ENCODE measurements around the gene MTMR3. TPM values are rescaled to one million over a fixed set of nuclear protein-coding genes. Genes with fewer than 3 reads are reported as not detected.

The MTMR3 gene
- total and polyA plus RNA-seq, 12 donors = 23.5 to 80.7 (median 40.9) TPM

- WGBS, 4 donors = 62 to 71% (median 68%) methylated on average over 3 of the region's 3 CpGs
- H3K27me3 ChIP-seq = no peaks in the 10 kb centered on the region
- H3K4me3 ChIP-seq = no peak overlapping the region
- TF ChIP-seq POLR2A (IDR thresholded peaks at IDR 0.05) (no peak), CTCF (IDR thresholded peaks at IDR 0.05) (no peak)
- H3K27ac ChIP-seq = no peak overlapping the region
- no peaks in the 10 kb centered on the region for H3K36me3 ChIP-seq (replicated peaks in 1 of 2)
- H3K9me3 ChIP-seq (replicated peaks in 1 of 3) = no peaks in the 10 kb centered on the region
- intact Hi-C loops (cut with DNase I) = no loop called here
- no peak for DNase-seq
- H3K4me1 ChIP-seq (replicated peaks in 1 of 2) = peaks cover 6 to 12% of the 10 kb centered on the region in 2 donors
These were observed 164.4 kb downstream of the MTMR3 start for GRCh38 chr22:30047364-30047738.

GRCh38 chr22:30048681-30049080 lies 165.7 kb downstream of the MTMR3 start:
- H3K4me3 ChIP-seq = no peak overlapping the region
- H3K27ac ChIP-seq = no peak overlapping the region
- H3K36me3 ChIP-seq (replicated peaks in 1 of 2) = no peaks in the 10 kb centered on the region
- 54 to 74% (median 67%) methylated on average over 2 of the region's 2 CpGs for WGBS, 4 donors
- DNase-seq = no peak
- H3K9me3 ChIP-seq (replicated peaks in 1 of 3) = no peaks in the 10 kb centered on the region
- intact Hi-C loops (cut with DNase I) = no loop called here
- peaks cover 6 to 12% of the 10 kb centered on the region in 2 donors for H3K4me1 ChIP-seq (replicated peaks in 1 of 2)
- no peaks in the 10 kb centered on the region for H3K27me3 ChIP-seq
- TF ChIP-seq POLR2A (IDR thresholded peaks at IDR 0.05) (no peak), CTCF (IDR thresholded peaks at IDR 0.05) (no peak)

GRCh38 chr22:30054067-30054763 lies 171.2 kb downstream of the MTMR3 start:
- H3K4me1 ChIP-seq (replicated peaks in 1 of 2) = no peaks in the 10 kb centered on the region
- no peaks in the 10 kb centered on the region for H3K9me3 ChIP-seq (replicated peaks in 1 of 3)
- no peak overlapping the region for H3K27ac ChIP-seq
- no peaks in the 10 kb centered on the region for H3K27me3 ChIP-seq
- H3K36me3 ChIP-seq (replicated peaks in 1 of 2) = no peaks in the 10 kb centered on the region
- WGBS, 4 donors = 82 to 86% (median 86%) methylated on average over 10 of the region's 10 CpGs
- TF ChIP-seq CTCF (IDR thresholded peaks at IDR 0.05) (no peak), POLR2A (IDR thresholded peaks at IDR 0.05) (no peak)
- intact Hi-C loops (cut with DNase I) = no loop called here
- DNase-seq = no peak
- H3K4me3 ChIP-seq = no peak overlapping the region

- Histone ChIP-seq H3K9me3 (replicated peaks in 1 of 3) (no peaks in the 10 kb centered on the region), H3K4me1 (replicated peaks in 1 of 2) (no peaks in the 10 kb centered on the region), H3K4me3 (no peak overlapping the region), H3K27ac (no peak overlapping the region), H3K27me3 (no peaks in the 10 kb centered on the region), H3K36me3 (replicated peaks in 1 of 2) (no peaks in the 10 kb centered on the region)
- TF ChIP-seq CTCF (IDR thresholded peaks at IDR 0.05) (no peak), POLR2A (IDR thresholded peaks at IDR 0.05) (no peak)
- DNase-seq = no peak
- intact Hi-C loops (cut with DNase I) = no loop called here
These were observed 171.7 kb downstream of the MTMR3 start for GRCh38 chr22:30054764-30055069.

Measured in adrenal gland (tissue), 12 donors.